ENCODE measurements around the gene ORAI1. TPM values are rescaled to one million over a fixed set of nuclear protein-coding genes. Genes with fewer than 3 reads are reported as not detected.
"Not testable (repeated sequence)": the region's sequence is repeated elsewhere in the genome, so short reads cannot be mapped to it uniquely, and the experiment has no call there.

The ORAI1 gene
- total and polyA plus RNA-seq, 2 of the 13 experiments (the other 11 are each of a cell fraction or from before 2014, with no cell fraction given): 9.2 to 17.2 TPM

DNA sequence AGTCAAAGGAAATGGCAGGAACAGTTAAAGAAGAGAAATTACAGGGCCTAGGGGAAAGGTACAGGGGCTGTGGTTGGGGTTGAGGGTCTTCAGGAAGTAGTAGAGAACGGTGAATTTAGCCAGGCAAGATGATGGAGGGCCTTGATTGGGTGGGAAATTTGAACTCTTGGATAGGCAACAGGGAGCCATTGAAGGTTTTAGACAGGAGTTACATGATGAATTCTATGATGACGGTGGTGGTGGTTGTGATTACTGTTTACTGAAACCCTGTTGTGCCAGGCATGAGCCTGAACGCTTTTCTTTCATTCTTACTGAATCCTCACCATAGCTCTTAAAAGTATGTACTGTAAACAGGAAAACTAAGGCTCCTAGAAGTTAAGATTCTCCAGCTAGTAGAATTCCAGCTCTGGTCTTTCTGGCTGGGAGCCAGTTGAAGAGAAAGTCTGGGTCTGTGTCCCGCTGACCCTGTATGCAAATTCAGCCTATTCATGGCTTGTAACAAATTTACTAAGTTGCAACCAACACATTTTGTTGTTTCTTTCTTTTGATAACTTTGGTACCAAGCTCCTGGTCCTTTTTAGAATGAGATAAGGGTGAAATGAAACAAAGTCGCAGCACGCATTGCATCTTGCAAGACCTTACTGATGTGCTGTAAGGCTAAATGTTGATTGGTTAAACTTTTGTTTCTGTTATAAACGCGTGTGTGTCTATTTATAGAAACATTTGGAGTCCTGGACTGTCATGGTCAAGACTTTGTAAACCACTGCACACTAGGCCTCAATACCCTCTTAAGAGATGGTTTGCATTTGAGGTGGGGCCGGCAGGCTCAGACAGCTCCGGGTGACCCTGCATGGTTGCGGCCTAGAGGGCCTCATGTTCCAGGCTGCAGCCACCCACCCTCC, 6.0 kb downstream of the ORAI1 start:
- peak; percentile 37 for FAIRE-seq
- WGBS (ENCODE audit: low lambda C conversion rate): 65% methylated on average over 11 of the region's 11 CpGs
- H3K4me2 ChIP-seq (ENCODE audit: low read depth, low read length): peak overlapping the region; percentile 65
- ChIA-PET CTCF (ENCODE audit: low intra/inter-chr PET ratio, low total read pairs) (no interaction called here), POLR2A (interaction anchor here (1.2 kb wide), 1 partner anchor 49 kb away, joined by 3 read pairs; no protein-coding TSS in a partner anchor)
- TF ChIP-seq MIXL1 (CRISPR knock-in tag; IDR thresholded peaks at IDR 0.05) (no peak), ZFY (CRISPR knock-in tag; IDR thresholded peaks at IDR 0.05) (peak; percentile 31; the same call in 1 of the 2 replicates)
- H4K20me1 ChIP-seq (ENCODE audit: insufficient read depth, low read length): no peaks in the 10 kb centered on the region; the same call in 1 of the 2 replicates
- DNase-seq (ENCODE audit: low spot score): no peak
- H3K4me1 ChIP-seq (ENCODE audit: insufficient read depth, low read length): peaks cover 58% of the 10 kb centered on the region
- H3K27me3 ChIP-seq (ENCODE audit: control insufficient read depth in 1 of 2, insufficient read depth in 2 of 2, low read length in 2 of 2): no peaks in the 10 kb centered on the region
- intact Hi-C loops (cut with micrococcal nuclease; ENCODE audit: unreplicated experiment): no loop called here
- H3K4me3 ChIP-seq (replicated peaks in 1 of 3; ENCODE audit: insufficient read depth in 1 of 3, low read depth in 2 of 3, low read length in 3 of 3): peak overlapping the region in 1 of 3 experiments; percentile 29; a peak in 1 of 6 replicates
- ATAC-seq: peak; percentile 46; the same call in 2 of the 3 replicates
- peak overlapping the region; percentile 47 for H3K27ac ChIP-seq (ENCODE audit: extremely low read length, insufficient read depth, low read length)
- H3K79me2 ChIP-seq (ENCODE audit: insufficient read depth, low read length): peaks cover 12% of the 10 kb centered on the region
- no TSS peak for BruUV-seq (replicated peaks)
- in situ Hi-C loops (cut with HindIII; ENCODE audit: extremely low pct_ligation_motif_present, low pct_unique_long_range_greater_than_20kb): no loop called here
- peak overlapping the region; percentile 16; the same call in 1 of the 2 replicates for H3K9ac ChIP-seq (ENCODE audit: insufficient read depth, low read depth, low read length)
- no peaks in the 10 kb centered on the region for H3K9me3 ChIP-seq (ENCODE audit: low read length)
- H2AFZ ChIP-seq (ENCODE audit: low read length): no peak overlapping the region
- H3K36me3 ChIP-seq (replicated peaks in 1 of 2; ENCODE audit: control insufficient read depth in 1 of 2, insufficient read depth in 2 of 2, low read length in 2 of 2): no peaks in the 10 kb centered on the region; a peak in 2 of 5 replicates

DNA sequence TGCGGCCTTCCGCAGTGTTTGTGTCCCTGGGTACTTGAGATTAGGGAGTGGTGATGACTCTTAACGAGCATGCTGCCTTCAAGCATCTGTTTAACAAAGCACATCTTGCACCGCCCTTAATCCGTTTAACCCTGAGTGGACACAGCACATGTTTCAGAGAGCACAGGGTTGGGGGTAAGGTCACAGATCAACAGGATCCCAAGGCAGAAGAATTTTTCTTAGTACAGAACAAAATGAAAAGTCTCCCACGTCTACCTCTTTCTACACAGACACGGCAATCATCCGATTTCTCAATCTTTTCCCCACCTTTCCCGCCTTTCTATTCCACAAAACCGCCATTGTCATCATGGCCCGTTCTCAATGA, 7.5 kb downstream of the ORAI1 start:
- H3K79me2 ChIP-seq (ENCODE audit: insufficient read depth, low read length); in situ Hi-C loops (cut with HindIII; ENCODE audit: extremely low pct_ligation_motif_present, low pct_unique_long_range_greater_than_20kb); intact Hi-C loops (cut with micrococcal nuclease; ENCODE audit: unreplicated experiment); DNase-seq (ENCODE audit: low spot score); H3K9ac ChIP-seq (ENCODE audit: insufficient read depth, low read depth, low read length); H3K27me3 ChIP-seq (ENCODE audit: control insufficient read depth in 1 of 2, insufficient read depth in 2 of 2, low read length in 2 of 2); BruUV-seq (replicated peaks); H3K27ac ChIP-seq (ENCODE audit: extremely low read length, insufficient read depth, low read length); H3K36me3 ChIP-seq (replicated peaks in 1 of 2; ENCODE audit: control insufficient read depth in 1 of 2, insufficient read depth in 2 of 2, low read length in 2 of 2); FAIRE-seq; H3K4me3 ChIP-seq (replicated peaks in 1 of 3; ENCODE audit: insufficient read depth in 1 of 3, low read depth in 2 of 3, low read length in 3 of 3); H2AFZ ChIP-seq (ENCODE audit: low read length); H4K20me1 ChIP-seq (ENCODE audit: insufficient read depth, low read length); H3K4me2 ChIP-seq (ENCODE audit: low read depth, low read length); H3K9me3 ChIP-seq (ENCODE audit: low read length); ATAC-seq; POLR2A ChIA-PET; CTCF ChIA-PET (ENCODE audit: low intra/inter-chr PET ratio, low total read pairs): not testable (repeated sequence)
- WGBS (ENCODE audit: low lambda C conversion rate): 67% methylated on average over 6 of the region's 11 CpGs
- H3K4me1 ChIP-seq (ENCODE audit: insufficient read depth, low read length): peaks cover 51% of the 10 kb centered on the region
